Activated gamma-delta T cell treated with Interleukin-2 at 50 U/mL for 16 hours (primary cell): ENCODE data around the gene RNF213.
"Not testable (repeated sequence)": the region's sequence is repeated elsewhere in the genome, so short reads cannot be mapped to it uniquely, and the experiment has no call there.

Experiments used
- DNase-seq: peaks from one replicate; pipeline ENCODE4 v3.0.0-alpha.2; 2020

RNF213 gene

GRCh38 chr17:80253631-80254395, 6.8 kb upstream of the RNF213 start:
- DNase-seq: no peak

- peak; percentile 51 for DNase-seq
Measured at GRCh38 chr17:80254396-80255251, 6.0 kb upstream of the RNF213 start.

GRCh38 chr17:80256034-80256350, 4.7 kb upstream of the RNF213 start:
- no peak for DNase-seq

- no peak for DNase-seq
Measured at GRCh38 chr17:80257716-80258213, 2.9 kb upstream of the RNF213 start.

GRCh38 chr17:80258296-80258695, 2.4 kb upstream of the RNF213 start:
- not testable (repeated sequence) for DNase-seq

GRCh38 chr17:80259457-80260068, 1.1 kb upstream of the RNF213 start:
- DNase-seq: no peak

GRCh38 chr17:80260069-80260535, 550 bp upstream of the RNF213 start:
- peak; percentile 74 for DNase-seq

- DNase-seq: peak; percentile 71
Measured at GRCh38 chr17:80261159-80261894, 675 bp downstream of the RNF213 start.

- no peak for DNase-seq
Measured at GRCh38 chr17:80261895-80262279, 1.2 kb downstream of the RNF213 start.

- no peak for DNase-seq
Measured at GRCh38 chr17:80262291-80262690, 1.6 kb downstream of the RNF213 start.

GRCh38 chr17:80262775-80263244, 2.2 kb downstream of the RNF213 start:
- no peak for DNase-seq

GRCh38 chr17:80263253-80264204, 2.9 kb downstream of the RNF213 start:
- DNase-seq: peak; percentile 81

- peak; percentile 76 for DNase-seq
Measured at GRCh38 chr17:80264205-80265075, 3.8 kb downstream of the RNF213 start.

GRCh38 chr17:80265205-80266068, 4.8 kb downstream of the RNF213 start:
- DNase-seq: peak; percentile 78

- DNase-seq: no peak
Measured at GRCh38 chr17:80267391-80267790, 6.7 kb downstream of the RNF213 start.

- no peak for DNase-seq
Measured at GRCh38 chr17:80268427-80268826, 7.8 kb downstream of the RNF213 start.

GRCh38 chr17:80269405-80269807, 8.8 kb downstream of the RNF213 start:
- no peak for DNase-seq

- no peak for DNase-seq
Measured at GRCh38 chr17:80270104-80270503, 9.5 kb downstream of the RNF213 start.

GRCh38 chr17:80270836-80271235, 10.2 kb downstream of the RNF213 start:
- no peak for DNase-seq
